Neural crest cell (in vitro differentiated cells): ENCODE measurements around the gene EIF6. TPM values are rescaled to one million over a fixed set of nuclear protein-coding genes. Genes with fewer than 3 reads are reported as not detected.

Experiments used
- DNase-seq: peaks from one replicate; pipeline ENCODE4 v3.0.0; 2021; ENCODE audit warnings: low read depth, mixed read lengths, low spot score
- H3K27ac Mint-ChIP-seq: one replicate; pipeline ENCODE4 v1.8.0; 2021; ENCODE audit warnings: mild to moderate bottlenecking, mixed read lengths; ENCODE audit not compliant: unreplicated experiment
- H3K27me3 Mint-ChIP-seq: 2 replicates; pipeline ENCODE4 v1.8.0; 2021; ENCODE audit warnings: low read depth, mild to moderate bottlenecking, mixed read lengths
- H3K36me3 Mint-ChIP-seq: 2 replicates; pipeline ENCODE4 v1.8.0; 2021; ENCODE audit warnings: low read depth, mild to moderate bottlenecking, mixed read lengths
- H3K4me1 Mint-ChIP-seq: 2 replicates; pipeline ENCODE4 v1.8.0; 2021; ENCODE audit warnings: mixed read lengths
- H3K4me3 Mint-ChIP-seq: one replicate; pipeline ENCODE4 v1.8.0; 2021; ENCODE audit warnings: mild to moderate bottlenecking, mixed read lengths
- H3K9me3 Mint-ChIP-seq: 2 replicates; pipeline ENCODE4 v1.8.0; 2021; ENCODE audit warnings: mixed read lengths
- CTCF ChIP-seq: fragments of 200-600 bp; sonication (generic); conservative IDR thresholded peaks from 2 replicates; pipeline ENCODE4 v1.5.0; 2021; ENCODE audit warnings: antibody characterized with exemption, mild to moderate bottlenecking
- total RNA-seq: library from RNA; stranded (reverse); gene quantifications from 2 replicates; pipeline ENCODE4 v1.2.1, GENCODE V29; 2021

EIF6 gene
- total RNA-seq, 1 donor from 2014 or later: 112 TPM

- Mint-ChIP-seq H3K27ac (no peak overlapping the region), H3K4me3 (no peak overlapping the region), H3K27me3 (no peaks in the 10 kb centered on the region), H3K36me3 (peaks cover 2% of the 10 kb centered on the region), H3K4me1 (peaks cover 13% of the 10 kb centered on the region), H3K9me3 (no peaks in the 10 kb centered on the region)
- DNase-seq: no peak
- TF ChIP-seq CTCF: no peak
These were observed 23.4 kb upstream of the EIF6 start for GRCh38 chr20:35307666-35308653.

DNA sequence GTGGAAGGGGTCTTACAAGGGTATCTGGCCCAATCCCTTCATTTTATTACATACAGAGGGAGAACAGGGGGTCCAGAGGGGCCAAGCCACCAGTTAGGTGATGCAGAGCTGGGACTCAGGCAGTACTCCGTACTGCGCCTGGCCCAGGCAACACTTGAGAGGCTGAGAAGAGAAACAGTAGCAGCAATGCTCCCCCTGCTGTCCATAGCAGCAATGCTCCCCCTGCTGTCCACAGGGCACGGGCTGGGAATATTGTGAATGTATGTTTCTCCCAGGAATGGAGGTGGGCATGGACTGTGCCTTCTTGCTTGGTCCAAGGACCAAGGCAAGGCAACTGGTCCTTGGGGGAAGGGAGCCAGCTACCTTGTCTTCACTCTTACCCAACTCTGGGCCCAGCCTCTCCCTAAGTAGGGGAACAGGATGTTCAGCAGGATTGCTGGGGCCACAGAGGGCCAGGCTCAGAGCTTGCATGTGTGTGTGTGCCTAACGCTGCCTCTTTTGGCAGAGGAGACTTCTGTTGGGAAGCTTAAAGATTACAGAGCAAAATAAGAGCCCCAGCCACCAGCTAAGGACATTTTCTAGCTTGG, 22.5 kb upstream of the EIF6 start:
- H3K27ac Mint-ChIP-seq: no peak overlapping the region
- H3K4me1 Mint-ChIP-seq: peaks cover 13% of the 10 kb centered on the region
- peak; percentile 72 for TF ChIP-seq CTCF
- DNase-seq: peak; percentile 59
- H3K36me3 Mint-ChIP-seq: no peaks in the 10 kb centered on the region
- H3K9me3 Mint-ChIP-seq: no peaks in the 10 kb centered on the region
- no peaks in the 10 kb centered on the region for H3K27me3 Mint-ChIP-seq
- H3K4me3 Mint-ChIP-seq: no peak overlapping the region

DNA sequence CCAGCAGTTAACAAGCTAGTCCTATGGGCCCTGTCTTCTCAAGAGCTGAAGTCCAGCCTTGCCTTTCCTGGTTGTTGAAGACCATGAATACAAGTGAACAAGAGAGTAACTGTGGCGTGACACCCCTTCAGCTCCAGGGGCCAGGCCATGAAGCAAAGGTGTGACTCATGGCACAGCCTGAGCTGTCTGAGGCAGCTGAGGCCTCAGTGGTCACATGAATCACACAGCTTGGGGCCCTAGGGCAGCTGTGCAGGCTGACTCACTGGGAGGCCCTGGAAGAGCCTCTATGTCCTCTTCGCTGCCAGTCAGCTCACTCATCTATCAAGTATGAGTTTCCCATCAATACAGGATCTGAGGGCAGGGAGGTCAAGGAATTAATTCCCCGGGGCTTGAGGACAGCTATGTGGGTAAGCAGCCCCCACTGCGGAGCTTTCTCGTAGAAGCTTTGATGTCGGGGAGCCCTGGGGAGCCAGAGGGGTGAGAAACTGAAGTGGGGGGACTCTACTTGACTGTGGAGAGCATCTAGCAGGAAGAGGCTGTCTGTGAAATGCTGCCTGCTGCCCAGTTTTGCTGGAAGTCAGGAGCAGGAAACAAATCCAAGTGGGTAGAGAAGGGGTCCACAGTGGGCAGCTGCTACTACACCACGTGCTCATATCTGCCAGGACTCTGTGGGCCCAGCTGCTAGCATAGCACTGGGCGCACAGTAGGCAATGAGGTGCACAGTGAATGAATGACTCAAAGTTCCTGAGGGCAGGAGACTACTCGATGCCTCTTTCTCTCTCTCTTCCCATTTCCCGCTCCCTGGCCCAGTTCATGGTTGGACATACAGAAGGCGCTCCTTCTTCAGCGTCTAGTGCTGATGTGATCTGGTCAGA, 21.3 kb upstream of the EIF6 start:
- peak overlapping the region; percentile 80 for H3K27ac Mint-ChIP-seq
- H3K9me3 Mint-ChIP-seq: no peaks in the 10 kb centered on the region
- DNase-seq: no peak
- no peaks in the 10 kb centered on the region for H3K36me3 Mint-ChIP-seq
- H3K4me3 Mint-ChIP-seq: no peak overlapping the region
- no peaks in the 10 kb centered on the region for H3K27me3 Mint-ChIP-seq
- TF ChIP-seq CTCF: no peak
- peaks cover 13% of the 10 kb centered on the region for H3K4me1 Mint-ChIP-seq

DNA sequence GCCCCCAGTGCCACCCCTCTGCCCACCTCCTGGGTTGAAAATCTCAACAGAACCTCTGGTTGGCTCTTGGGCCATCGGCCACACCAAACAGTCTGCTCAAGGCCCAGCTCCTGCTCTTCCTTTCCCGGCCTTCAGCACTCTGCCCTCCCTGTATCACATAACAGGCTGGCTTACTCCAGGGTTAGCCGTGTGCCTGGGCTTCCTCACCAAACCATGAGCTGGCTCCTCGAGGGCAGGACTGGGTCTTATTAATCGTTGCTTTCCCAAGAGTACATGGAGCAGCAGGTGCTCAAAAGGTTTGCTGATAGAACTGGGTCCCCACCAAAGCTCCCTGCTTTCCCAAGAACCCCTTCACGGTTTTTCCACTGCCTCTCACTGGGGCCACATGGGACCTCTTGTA, 20.4 kb upstream of the EIF6 start:
- no peak overlapping the region for H3K4me3 Mint-ChIP-seq

More for the DNA sequence above, 20.4 kb upstream of the EIF6 start:
- Mint-ChIP-seq H3K27me3 (no peaks in the 10 kb centered on the region), H3K4me1 (peaks cover 13% of the 10 kb centered on the region), H3K27ac (no peak overlapping the region), H3K36me3 (no peaks in the 10 kb centered on the region), H3K9me3 (no peaks in the 10 kb centered on the region)
- no peak for TF ChIP-seq CTCF
- DNase-seq: no peak
